ENCODE data around the gene CHST11. TPM values are rescaled to one million over a fixed set of nuclear protein-coding genes. Genes with fewer than 3 reads are reported as not detected.

CHST11 gene
- total RNA-seq, 1 donor from 2014 or later, result 7.7 TPM

DNA sequence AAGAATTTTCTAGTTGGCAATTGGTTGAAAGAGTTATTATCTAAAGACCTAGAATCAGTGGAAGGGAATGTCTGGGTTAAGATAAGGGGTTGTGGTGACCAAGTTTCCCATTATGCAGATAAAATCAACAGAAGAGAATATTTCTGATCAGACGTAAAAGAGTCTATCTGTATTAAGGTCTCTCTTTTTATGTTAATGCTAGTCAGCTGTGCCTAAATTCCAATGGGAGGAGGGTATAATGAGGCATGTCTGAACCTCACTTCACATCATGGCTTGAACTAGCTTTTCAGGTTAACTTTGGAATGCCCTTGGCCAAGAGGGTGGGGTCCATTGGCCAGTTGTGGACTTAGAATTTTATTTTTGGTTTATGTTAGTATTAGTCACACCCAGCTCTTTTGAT is 34.3 kb upstream of the CHST11 start:
- Histone ChIP-seq H3K9me3 (ENCODE audit: low read depth) (no peaks in the 10 kb centered on the region), H3K9ac (no peak overlapping the region), H3K4me2 (no peak overlapping the region), H3F3A (ENCODE audit: low read depth) (no peaks in the 10 kb centered on the region), H3K4me1 (no peaks in the 10 kb centered on the region), H3K27me3 (no peaks in the 10 kb centered on the region), H3K36me3 (no peaks in the 10 kb centered on the region), H3K27ac (no peak overlapping the region), H3K4me3 (no peak overlapping the region), H3K79me2 (ENCODE audit: low read depth) (no peaks in the 10 kb centered on the region), H4K20me1 (ENCODE audit: low read depth) (no peaks in the 10 kb centered on the region), H2AFZ (replicated peaks) (no peak overlapping the region)
- H3K4me3 Mint-ChIP-seq, result no peak overlapping the region
- H3K27ac Mint-ChIP-seq, result no peak overlapping the region
- H3K4me1 Mint-ChIP-seq, result no peaks in the 10 kb centered on the region
- TF ChIP-seq EZH2 (IDR thresholded peaks at IDR 0.05), result no peak
- no peak for TF ChIP-seq CTCF (IDR thresholded peaks at IDR 0.05)
- no peak for TF ChIP-seq EZH2phosphoT487 (IDR thresholded peaks at IDR 0.05)
- no peaks in the 10 kb centered on the region for H3K27me3 Mint-ChIP-seq (ENCODE audit: insufficient read depth, low read depth)
- H3K9me3 Mint-ChIP-seq, result peaks cover 5% of the 10 kb centered on the region
- DNase-seq (ENCODE audit: low spot score), result no peak
- H3K36me3 Mint-ChIP-seq, result no peaks in the 10 kb centered on the region

DNA sequence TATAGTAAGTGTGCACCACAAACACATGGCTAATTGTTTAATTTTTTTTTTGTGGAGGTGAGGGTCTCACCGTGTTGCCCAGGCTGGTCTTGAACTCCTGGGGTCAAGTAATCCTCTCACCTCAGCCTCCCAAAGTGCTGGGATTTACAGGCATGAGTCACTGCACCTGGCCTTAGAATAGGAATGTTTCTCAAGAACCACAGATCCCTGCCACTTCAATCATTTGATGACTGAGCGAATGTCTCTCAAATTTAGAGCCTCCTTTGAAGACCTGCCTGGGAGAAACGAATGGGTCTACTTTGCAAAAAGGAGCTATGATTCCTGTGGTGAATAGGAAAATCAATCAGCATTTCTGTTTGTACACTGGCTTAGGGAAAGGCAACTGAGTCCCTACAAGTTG is 33.5 kb upstream of the CHST11 start:
- Histone ChIP-seq H3K4me2 (no peak overlapping the region), H3K79me2 (ENCODE audit: low read depth) (no peaks in the 10 kb centered on the region), H4K20me1 (ENCODE audit: low read depth) (no peaks in the 10 kb centered on the region), H3K4me3 (no peak overlapping the region), H2AFZ (replicated peaks) (no peak overlapping the region), H3K4me1 (no peaks in the 10 kb centered on the region), H3F3A (ENCODE audit: low read depth) (no peaks in the 10 kb centered on the region), H3K36me3 (no peaks in the 10 kb centered on the region), H3K27ac (no peak overlapping the region), H3K9ac (no peak overlapping the region), H3K9me3 (ENCODE audit: low read depth) (no peaks in the 10 kb centered on the region), H3K27me3 (no peaks in the 10 kb centered on the region)
- H3K36me3 Mint-ChIP-seq, result no peaks in the 10 kb centered on the region
- DNase-seq (ENCODE audit: low spot score), result no peak
- no peaks in the 10 kb centered on the region for H3K27me3 Mint-ChIP-seq (ENCODE audit: insufficient read depth, low read depth)
- TF ChIP-seq CTCF (IDR thresholded peaks at IDR 0.05) (no peak), EZH2phosphoT487 (IDR thresholded peaks at IDR 0.05) (no peak), EZH2 (IDR thresholded peaks at IDR 0.05) (no peak)
- H3K9me3 Mint-ChIP-seq, result peaks cover 5% of the 10 kb centered on the region
- no peak overlapping the region for H3K4me3 Mint-ChIP-seq
- H3K4me1 Mint-ChIP-seq, result no peaks in the 10 kb centered on the region
- H3K27ac Mint-ChIP-seq, result no peak overlapping the region

DNA sequence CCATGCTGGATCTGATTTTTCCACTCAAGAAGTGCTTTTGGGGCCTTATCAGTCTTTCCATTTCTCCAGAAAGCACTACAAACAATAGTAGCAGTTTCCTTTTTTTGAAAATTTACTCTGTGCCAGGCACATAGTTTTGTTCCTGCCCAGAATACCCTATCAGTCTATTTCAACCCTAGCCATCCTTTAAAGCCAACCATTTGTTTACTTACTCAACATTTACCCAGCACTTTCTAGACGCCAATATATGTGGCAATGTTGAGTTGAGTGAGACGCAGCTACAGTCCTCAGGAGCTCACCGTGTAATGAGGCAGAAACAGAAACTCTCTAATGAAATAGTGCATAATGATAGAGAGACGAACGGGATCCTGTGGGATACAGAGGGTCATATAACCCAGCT is 32.9 kb upstream of the CHST11 start:
- Histone ChIP-seq H3K4me3 (no peak overlapping the region), H3F3A (ENCODE audit: low read depth) (no peaks in the 10 kb centered on the region), H3K27me3 (no peaks in the 10 kb centered on the region), H2AFZ (replicated peaks) (no peak overlapping the region), H3K27ac (no peak overlapping the region), H3K9me3 (ENCODE audit: low read depth) (no peaks in the 10 kb centered on the region), H3K4me2 (no peak overlapping the region), H4K20me1 (ENCODE audit: low read depth) (no peaks in the 10 kb centered on the region), H3K9ac (no peak overlapping the region), H3K36me3 (no peaks in the 10 kb centered on the region), H3K4me1 (no peaks in the 10 kb centered on the region), H3K79me2 (ENCODE audit: low read depth) (no peaks in the 10 kb centered on the region)
- no peak for TF ChIP-seq CTCF (IDR thresholded peaks at IDR 0.05)
- TF ChIP-seq EZH2phosphoT487 (IDR thresholded peaks at IDR 0.05), result no peak
- no peak for TF ChIP-seq EZH2 (IDR thresholded peaks at IDR 0.05)
- H3K27ac Mint-ChIP-seq, result no peak overlapping the region
- no peaks in the 10 kb centered on the region for H3K4me1 Mint-ChIP-seq
- no peaks in the 10 kb centered on the region for H3K36me3 Mint-ChIP-seq
- no peak overlapping the region for H3K4me3 Mint-ChIP-seq
- H3K9me3 Mint-ChIP-seq, result peaks cover 5% of the 10 kb centered on the region
- no peaks in the 10 kb centered on the region for H3K27me3 Mint-ChIP-seq (ENCODE audit: insufficient read depth, low read depth)
- DNase-seq (ENCODE audit: low spot score), result no peak

GRCh38 chr12:104424955-104425354 is 31.8 kb upstream of the CHST11 start:
- no peak overlapping the region for H2AFZ ChIP-seq (replicated peaks)
- no peaks in the 10 kb centered on the region for H3K4me1 ChIP-seq
- H3K4me2 ChIP-seq, result no peak overlapping the region
- H3K36me3 Mint-ChIP-seq, result no peaks in the 10 kb centered on the region
- H3K36me3 ChIP-seq, result no peaks in the 10 kb centered on the region
- H3K27ac Mint-ChIP-seq, result no peak overlapping the region
- no peaks in the 10 kb centered on the region for H3K9me3 ChIP-seq (ENCODE audit: low read depth)
- no peaks in the 10 kb centered on the region for H4K20me1 ChIP-seq (ENCODE audit: low read depth)
- no peak for TF ChIP-seq EZH2 (IDR thresholded peaks at IDR 0.05)
- no peak for TF ChIP-seq CTCF (IDR thresholded peaks at IDR 0.05)
- no peak for TF ChIP-seq EZH2phosphoT487 (IDR thresholded peaks at IDR 0.05)
- no peak overlapping the region for H3K9ac ChIP-seq
- H3K27ac ChIP-seq, result no peak overlapping the region
- H3K4me3 Mint-ChIP-seq, result no peak overlapping the region
- DNase-seq (ENCODE audit: low spot score), result no peak
- H3K4me1 Mint-ChIP-seq, result no peaks in the 10 kb centered on the region
- no peaks in the 10 kb centered on the region for H3F3A ChIP-seq (ENCODE audit: low read depth)
- H3K27me3 Mint-ChIP-seq (ENCODE audit: insufficient read depth, low read depth), result no peaks in the 10 kb centered on the region
- no peak overlapping the region for H3K4me3 ChIP-seq
- peaks cover 3% of the 10 kb centered on the region for H3K9me3 Mint-ChIP-seq
- no peaks in the 10 kb centered on the region for H3K79me2 ChIP-seq (ENCODE audit: low read depth)
- H3K27me3 ChIP-seq, result no peaks in the 10 kb centered on the region

Data from neural progenitor cell (in vitro differentiated cells).